WTC11 (cell line): ENCODE measurements around the gene PIP4K2B.

ENCODE experiments used
- ESRRA ChIP-seq: sonication (generic); formaldehyde crosslinking; IDR thresholded peaks from 2 replicates; pipeline ENCODE4 v1.8.1; 2022; ENCODE audit warnings: mild to moderate bottlenecking, missing genetic modification reagents, borderline replicate concordance
- NFYB ChIP-seq: sonication (generic); formaldehyde crosslinking; conservative IDR thresholded peaks from 2 replicates; pipeline ENCODE4 v1.8.0; 2022; ENCODE audit warnings: low read depth, missing genetic modification reagents
- SMAD4 ChIP-seq: sonication (generic); formaldehyde crosslinking; IDR thresholded peaks from 2 replicates; pipeline ENCODE4 v1.8.0; 2022; ENCODE audit warnings: mild to moderate bottlenecking, missing genetic modification reagents
- TEAD4 ChIP-seq: sonication (generic); formaldehyde crosslinking; IDR thresholded peaks from 2 replicates; pipeline ENCODE4 v1.8.0; 2022; ENCODE audit warnings: mild to moderate bottlenecking, missing genetic modification reagents
- ZNF532 ChIP-seq: fragments of 250-450 bp; sonication (Bioruptor Pico); IDR thresholded peaks from 2 replicates; pipeline ENCODE4 v1.9.0; 2021; ENCODE audit warnings: mild to moderate bottlenecking, borderline replicate concordance
- TF ChIP-seq, protein P1 (sequence below): sonication (generic); formaldehyde crosslinking; IDR thresholded peaks from 2 replicates; pipeline ENCODE4 v1.8.1; 2023; ENCODE audit warnings: mild to moderate bottlenecking, missing genetic modification reagents, borderline replicate concordance
- TF ChIP-seq, protein P2 (sequence below): fragments of 200-600 bp; IDR thresholded peaks from 2 replicates; pipeline ENCODE4 v1.8.0; 2022; ENCODE audit warnings: antibody characterized with exemption
- TF ChIP-seq, protein P3 (sequence below): sonication (generic); formaldehyde crosslinking; IDR thresholded peaks from 2 replicates; pipeline ENCODE4 v1.8.1; 2023; ENCODE audit warnings: mild to moderate bottlenecking, missing genetic modification reagents, moderate library complexity
- TF ChIP-seq, protein P4 (sequence below): sonication (generic); formaldehyde crosslinking; IDR thresholded peaks from 2 replicates; pipeline ENCODE4 v1.8.1; 2022; ENCODE audit warnings: low read depth, mild to moderate bottlenecking, moderate library complexity, missing genetic modification reagents, borderline replicate concordance
- TF ChIP-seq, protein P5 (sequence below): sonication (generic); formaldehyde crosslinking; IDR thresholded peaks from 2 replicates; pipeline ENCODE4 v1.8.1; 2023; ENCODE audit warnings: mild to moderate bottlenecking, missing genetic modification reagents

- TF ChIP-seq, protein P1, sequence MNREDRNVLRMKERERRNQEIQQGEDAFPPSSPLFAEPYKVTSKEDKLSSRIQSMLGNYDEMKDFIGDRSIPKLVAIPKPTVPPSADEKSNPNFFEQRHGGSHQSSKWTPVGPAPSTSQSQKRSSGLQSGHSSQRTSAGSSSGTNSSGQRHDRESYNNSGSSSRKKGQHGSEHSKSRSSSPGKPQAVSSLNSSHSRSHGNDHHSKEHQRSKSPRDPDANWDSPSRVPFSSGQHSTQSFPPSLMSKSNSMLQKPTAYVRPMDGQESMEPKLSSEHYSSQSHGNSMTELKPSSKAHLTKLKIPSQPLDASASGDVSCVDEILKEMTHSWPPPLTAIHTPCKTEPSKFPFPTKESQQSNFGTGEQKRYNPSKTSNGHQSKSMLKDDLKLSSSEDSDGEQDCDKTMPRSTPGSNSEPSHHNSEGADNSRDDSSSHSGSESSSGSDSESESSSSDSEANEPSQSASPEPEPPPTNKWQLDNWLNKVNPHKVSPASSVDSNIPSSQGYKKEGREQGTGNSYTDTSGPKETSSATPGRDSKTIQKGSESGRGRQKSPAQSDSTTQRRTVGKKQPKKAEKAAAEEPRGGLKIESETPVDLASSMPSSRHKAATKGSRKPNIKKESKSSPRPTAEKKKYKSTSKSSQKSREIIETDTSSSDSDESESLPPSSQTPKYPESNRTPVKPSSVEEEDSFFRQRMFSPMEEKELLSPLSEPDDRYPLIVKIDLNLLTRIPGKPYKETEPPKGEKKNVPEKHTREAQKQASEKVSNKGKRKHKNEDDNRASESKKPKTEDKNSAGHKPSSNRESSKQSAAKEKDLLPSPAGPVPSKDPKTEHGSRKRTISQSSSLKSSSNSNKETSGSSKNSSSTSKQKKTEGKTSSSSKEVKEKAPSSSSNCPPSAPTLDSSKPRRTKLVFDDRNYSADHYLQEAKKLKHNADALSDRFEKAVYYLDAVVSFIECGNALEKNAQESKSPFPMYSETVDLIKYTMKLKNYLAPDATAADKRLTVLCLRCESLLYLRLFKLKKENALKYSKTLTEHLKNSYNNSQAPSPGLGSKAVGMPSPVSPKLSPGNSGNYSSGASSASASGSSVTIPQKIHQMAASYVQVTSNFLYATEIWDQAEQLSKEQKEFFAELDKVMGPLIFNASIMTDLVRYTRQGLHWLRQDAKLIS (CRISPR knock-in tag): no peak
- TF ChIP-seq, protein P2, sequence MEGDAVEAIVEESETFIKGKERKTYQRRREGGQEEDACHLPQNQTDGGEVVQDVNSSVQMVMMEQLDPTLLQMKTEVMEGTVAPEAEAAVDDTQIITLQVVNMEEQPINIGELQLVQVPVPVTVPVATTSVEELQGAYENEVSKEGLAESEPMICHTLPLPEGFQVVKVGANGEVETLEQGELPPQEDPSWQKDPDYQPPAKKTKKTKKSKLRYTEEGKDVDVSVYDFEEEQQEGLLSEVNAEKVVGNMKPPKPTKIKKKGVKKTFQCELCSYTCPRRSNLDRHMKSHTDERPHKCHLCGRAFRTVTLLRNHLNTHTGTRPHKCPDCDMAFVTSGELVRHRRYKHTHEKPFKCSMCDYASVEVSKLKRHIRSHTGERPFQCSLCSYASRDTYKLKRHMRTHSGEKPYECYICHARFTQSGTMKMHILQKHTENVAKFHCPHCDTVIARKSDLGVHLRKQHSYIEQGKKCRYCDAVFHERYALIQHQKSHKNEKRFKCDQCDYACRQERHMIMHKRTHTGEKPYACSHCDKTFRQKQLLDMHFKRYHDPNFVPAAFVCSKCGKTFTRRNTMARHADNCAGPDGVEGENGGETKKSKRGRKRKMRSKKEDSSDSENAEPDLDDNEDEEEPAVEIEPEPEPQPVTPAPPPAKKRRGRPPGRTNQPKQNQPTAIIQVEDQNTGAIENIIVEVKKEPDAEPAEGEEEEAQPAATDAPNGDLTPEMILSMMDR: no peak
- TF ChIP-seq TEAD4 (CRISPR knock-in tag) (no peak), NFYB (CRISPR knock-in tag) (no peak), SMAD4 (CRISPR knock-in tag) (no peak), ZNF532 (CRISPR knock-in tag) (no peak), ESRRA (CRISPR knock-in tag) (no peak)
- TF ChIP-seq, protein P3, sequence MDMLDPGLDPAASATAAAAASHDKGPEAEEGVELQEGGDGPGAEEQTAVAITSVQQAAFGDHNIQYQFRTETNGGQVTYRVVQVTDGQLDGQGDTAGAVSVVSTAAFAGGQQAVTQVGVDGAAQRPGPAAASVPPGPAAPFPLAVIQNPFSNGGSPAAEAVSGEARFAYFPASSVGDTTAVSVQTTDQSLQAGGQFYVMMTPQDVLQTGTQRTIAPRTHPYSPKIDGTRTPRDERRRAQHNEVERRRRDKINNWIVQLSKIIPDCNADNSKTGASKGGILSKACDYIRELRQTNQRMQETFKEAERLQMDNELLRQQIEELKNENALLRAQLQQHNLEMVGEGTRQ (CRISPR knock-in tag): no peak
- TF ChIP-seq, protein P4, sequence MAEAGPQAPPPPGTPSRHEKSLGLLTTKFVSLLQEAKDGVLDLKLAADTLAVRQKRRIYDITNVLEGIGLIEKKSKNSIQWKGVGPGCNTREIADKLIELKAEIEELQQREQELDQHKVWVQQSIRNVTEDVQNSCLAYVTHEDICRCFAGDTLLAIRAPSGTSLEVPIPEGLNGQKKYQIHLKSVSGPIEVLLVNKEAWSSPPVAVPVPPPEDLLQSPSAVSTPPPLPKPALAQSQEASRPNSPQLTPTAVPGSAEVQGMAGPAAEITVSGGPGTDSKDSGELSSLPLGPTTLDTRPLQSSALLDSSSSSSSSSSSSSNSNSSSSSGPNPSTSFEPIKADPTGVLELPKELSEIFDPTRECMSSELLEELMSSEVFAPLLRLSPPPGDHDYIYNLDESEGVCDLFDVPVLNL: no peak
- TF ChIP-seq, protein P5, sequence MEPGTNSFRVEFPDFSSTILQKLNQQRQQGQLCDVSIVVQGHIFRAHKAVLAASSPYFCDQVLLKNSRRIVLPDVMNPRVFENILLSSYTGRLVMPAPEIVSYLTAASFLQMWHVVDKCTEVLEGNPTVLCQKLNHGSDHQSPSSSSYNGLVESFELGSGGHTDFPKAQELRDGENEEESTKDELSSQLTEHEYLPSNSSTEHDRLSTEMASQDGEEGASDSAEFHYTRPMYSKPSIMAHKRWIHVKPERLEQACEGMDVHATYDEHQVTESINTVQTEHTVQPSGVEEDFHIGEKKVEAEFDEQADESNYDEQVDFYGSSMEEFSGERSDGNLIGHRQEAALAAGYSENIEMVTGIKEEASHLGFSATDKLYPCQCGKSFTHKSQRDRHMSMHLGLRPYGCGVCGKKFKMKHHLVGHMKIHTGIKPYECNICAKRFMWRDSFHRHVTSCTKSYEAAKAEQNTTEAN: no peak
These were observed 45.0 kb upstream of the PIP4K2B start for GRCh38 chr17:38844261-38844757.
